ENCODE data around the gene KCTD10.

GRCh38 chr12:109517619-109518018 lies 40.5 kb upstream of the KCTD10 start:
- TF ChIP-seq EZH2phosphoT487 (IDR thresholded peaks at IDR 0.05; ENCODE audit: borderline replicate concordance, low read depth) (no peak), CTCF (IDR thresholded peaks at IDR 0.05) (no peak), YY1 (IDR thresholded peaks at IDR 0.05; ENCODE audit: low read depth) (no peak), RFX5 (IDR thresholded peaks at IDR 0.05; ENCODE audit: low read length) (no peak), EP300 (IDR thresholded peaks at IDR 0.05; ENCODE audit: borderline replicate concordance in 1 of 2, low read depth in 1 of 2, low read length in 1 of 2) (no peak), TAF1 (IDR thresholded peaks at IDR 0.05; ENCODE audit: borderline replicate concordance, low read depth, low read length) (no peak), FOXM1 (IDR thresholded peaks at IDR 0.05; ENCODE audit: low read depth) (no peak)
